IMR-90 (cell line): ENCODE data around the gene DDX52. TPM values are rescaled to one million over a fixed set of nuclear protein-coding genes. Genes with fewer than 3 reads are reported as not detected.

Source experiments
- ATAC-seq: fragments of 200-7000 bp; cut with Tn5 transposase; 2 replicates; pipeline ENCODE4 v1.9.1; 2020; ENCODE audit warnings: low read depth, mild to moderate bottlenecking, moderate library complexity
- BruUV-seq: library from RNA; stranded (reverse); fragments of 400-500 nt; replicated peaks from 2 replicates; lab custom pipeline; 2021; lab: Mats Ljungman, UMichigan
- CTCF ChIA-PET: fragments of 300-600 bp; formaldehyde crosslinking; extraction: SDS; loops from one replicate; lab custom pipeline; 2021; ENCODE audit warnings: antibody characterized with exemption; lab: Yijun Ruan, JAX
- POLR2A ChIA-PET: fragments of 300-600 bp; sonication (Branson Sonifier 250); formaldehyde crosslinking; loops from one replicate; lab custom pipeline; 2022; ENCODE audit warnings: antibody characterized with exemption; ENCODE audit not compliant: unreplicated experiment; lab: Charles Lee
- DNase-seq: peaks from one replicate; pipeline ENCODE4 v3.0.0; 2013
- H2AFZ ChIP-seq: replicated peaks from 2 replicates; pipeline ENCODE3; 2013; ENCODE audit warnings: low read length, mild to moderate bottlenecking; ENCODE audit not compliant: poor library complexity
- H2AK5ac ChIP-seq: 2 replicates; pipeline ENCODE4 v1.6.1; 2013; ENCODE audit warnings: low read depth, low read length, inconsistent platforms
- H2AK9ac ChIP-seq: replicated peaks from 2 replicates; pipeline ENCODE3; 2013; ENCODE audit warnings: mild to moderate bottlenecking, low read depth, low read length, moderate library complexity; ENCODE audit not compliant: poor library complexity
- H2BK120ac ChIP-seq: 2 replicates; pipeline ENCODE4 v1.6.1; 2013; ENCODE audit warnings: low read depth, low read length, inconsistent platforms
- H2BK15ac ChIP-seq: 3 replicates; pipeline ENCODE4 v1.6.1; 2013; ENCODE audit warnings: low read depth, low read length, inconsistent platforms
- H2BK20ac ChIP-seq: 2 replicates; pipeline ENCODE4 v1.6.1; 2013; ENCODE audit warnings: low read depth, mild to moderate bottlenecking, inconsistent platforms, low read length, moderate library complexity
- H2BK5ac ChIP-seq: 2 replicates; pipeline ENCODE4 v1.6.1; 2013; ENCODE audit warnings: mild to moderate bottlenecking, low read depth, low read length, inconsistent platforms; ENCODE audit not compliant: poor library complexity, severe bottlenecking
- H3K14ac ChIP-seq: replicated peaks from 2 replicates; pipeline ENCODE4 v1.6.1; 2013; ENCODE audit warnings: low read depth, low read length, inconsistent platforms
- H3K18ac ChIP-seq: 2 replicates; pipeline ENCODE4 v1.6.1; 2013; ENCODE audit warnings: low read depth, low read length, control low read depth
- H3K23ac ChIP-seq: 2 replicates; pipeline ENCODE4 v1.6.1; 2013; ENCODE audit warnings: low read depth, low read length, inconsistent platforms
- H3K27ac ChIP-seq: 2 replicates; pipeline ENCODE4 v1.5.1; 2013; ENCODE audit warnings: mild to moderate bottlenecking, control low read depth, low read length; ENCODE audit not compliant: insufficient read depth
- H3K27me3 ChIP-seq: 2 replicates; pipeline ENCODE4 v1.6.1; 2013; ENCODE audit warnings: low read length; ENCODE audit not compliant: control insufficient read depth, insufficient read depth
- H3K36me3 ChIP-seq: 2 replicates; pipeline ENCODE4 v1.6.1; 2013; ENCODE audit warnings: low read length, mixed read lengths; ENCODE audit not compliant: control insufficient read depth, insufficient read depth
- H3K4ac ChIP-seq: 2 replicates; pipeline ENCODE4 v1.6.1; 2013; ENCODE audit warnings: low read depth, low read length, inconsistent platforms
- H3K4me1 ChIP-seq: 2 replicates; pipeline ENCODE4 v1.6.1; 2013; ENCODE audit warnings: low read length, mixed read lengths; ENCODE audit not compliant: control insufficient read depth, insufficient read depth
- H3K4me2 ChIP-seq: 2 replicates; pipeline ENCODE4 v1.6.1; 2013; ENCODE audit warnings: low read depth, mild to moderate bottlenecking, control low read depth, low read length, moderate library complexity
- H3K4me3 ChIP-seq: 2 replicates; pipeline ENCODE4 v1.5.1; 2013; ENCODE audit warnings: low read depth, mild to moderate bottlenecking, control low read depth, low read length, moderate library complexity; ENCODE audit not compliant: insufficient read depth
- H3K56ac ChIP-seq: 2 replicates; pipeline ENCODE4 v1.6.1; 2013; ENCODE audit warnings: low read length, inconsistent platforms; ENCODE audit not compliant: insufficient read depth; ENCODE audit errors: extremely low read depth
- H3K79me1 ChIP-seq, 2 experiments: 2 replicates each; pipeline ENCODE4 v1.6.1; 2013; ENCODE audit warnings: low read length in 2 of 2, inconsistent platforms in 1 of 2, low read depth in 1 of 2
- H3K9ac ChIP-seq: 2 replicates; pipeline ENCODE4 v1.6.1; 2013; ENCODE audit warnings: low read depth, low read length, control low read depth
- H3K9me1 ChIP-seq: 2 replicates; pipeline ENCODE4 v1.6.1; 2013; ENCODE audit warnings: low read length, inconsistent platforms; ENCODE audit not compliant: insufficient read depth
- H3K9me3 ChIP-seq: 2 replicates; pipeline ENCODE4 v1.6.1; 2013; ENCODE audit warnings: low read length; ENCODE audit not compliant: control insufficient read depth, insufficient read depth
- H4K20me1 ChIP-seq: 2 replicates; pipeline ENCODE4 v1.6.1; 2013; ENCODE audit warnings: low read length, inconsistent platforms; ENCODE audit not compliant: insufficient read depth
- H4K5ac ChIP-seq: 2 replicates; pipeline ENCODE4 v1.6.1; 2013; ENCODE audit warnings: mild to moderate bottlenecking, low read depth, low read length, control low read depth
- H4K8ac ChIP-seq, 2 experiments: 2 replicates each; pipeline ENCODE4 v1.6.1; 2013; ENCODE audit warnings: low read depth in 2 of 2, low read length in 2 of 2, control low read depth in 1 of 2, inconsistent platforms in 1 of 2
- H4K91ac ChIP-seq: 2 replicates; pipeline ENCODE4 v1.6.1; 2013; ENCODE audit warnings: low read depth, low read length, inconsistent platforms; ENCODE audit not compliant: insufficient read depth
- BHLHE40 ChIP-seq: fragments of 150-350 bp; IDR thresholded peaks from 2 replicates; pipeline ENCODE4 v1.6.1; 2016; ENCODE audit warnings: mild to moderate bottlenecking, low read depth, low read length
- CTCF ChIP-seq: conservative IDR thresholded peaks from 2 replicates; pipeline ENCODE4 v1.5.1; 2012; ENCODE audit warnings: mild to moderate bottlenecking, low read depth, low read length, improper control_type of control experiment
- MAFK ChIP-seq: IDR thresholded peaks from 2 replicates; pipeline ENCODE4 v1.6.1; 2012; ENCODE audit warnings: low read depth, low read length, improper control_type of control experiment
- whole genome bisulfite sequencing, 2 experiments: methylation state at CpG; one replicate each; pipeline versions ENCODE4 v1.1.5 to v1.1.7; 2013; ENCODE audit warnings: missing lambda C conversion rate in 2 of 2; ENCODE audit not compliant: insufficient read length in 1 of 2; ENCODE audit errors: extremely low coverage in 2 of 2; 5-methylcytosine and 5-hydroxymethylcytosine counted together
- dilution Hi-C: fragments of 300-500 bp; cut with HindIII; formaldehyde crosslinking; loops from one replicate; pipeline ENCODE4 v1.14.3; 2018; ENCODE audit warnings: low sequenced_read_pairs; ENCODE audit not compliant: unreplicated experiment
- in situ Hi-C: fragments of 300-500 bp; cut with MboI; formaldehyde crosslinking; loops from 3 replicates; pipeline ENCODE4 v1.14.3; 2019; ENCODE audit warnings: low sequenced_read_pairs, inconsistent platforms, mixed read lengths
- intact Hi-C: fragments of 100-400 bp; cut with micrococcal nuclease; formaldehyde crosslinking; loops from 2 replicates; pipeline ENCODE4 v1.10.0; 2022
- polyA plus RNA-seq, 3 experiments: library from polyadenylated mRNA; depleted of rRNA; stranded (reverse); fragments of >200 nt; gene quantifications; 2 replicates each; pipeline ENCODE4 v1.2.3, GENCODE V29; 2012; ENCODE audit warnings: low replicate concordance in 1 of 3
- total RNA-seq: library from RNA; depleted of rRNA; stranded (reverse); fragments of >200 nt; gene quantifications from 2 replicates; pipeline ENCODE4 v1.2.3, GENCODE V29; 2012

DDX52 gene
- total and polyA plus RNA-seq, 2 of the 4 experiments (the other 2 are of a cell fraction) = 12.5 to 26.7 TPM

GRCh38 chr17:37683454-37683984 lies 40.3 kb upstream of the DDX52 start:
- no peak overlapping the region for H4K91ac ChIP-seq
- 80% methylated on average over 2 of the region's 9 CpGs; no CpG with 5 or more reads in 1 of the 2 experiments for WGBS, 2 experiments
- H4K5ac ChIP-seq = no peak overlapping the region
- ATAC-seq = no peak
- in situ Hi-C loops (no loop called here), dilution Hi-C loops (no loop called here), intact Hi-C loops (no loop called here)
- no peak overlapping the region for H3K23ac ChIP-seq
- POLR2A ChIA-PET = no interaction called here
- no peak overlapping the region for H3K27ac ChIP-seq
- no peak overlapping the region for H3K56ac ChIP-seq
- CTCF ChIA-PET = no interaction called here
- no peak overlapping the region for H3K4ac ChIP-seq
- no peak overlapping the region for H4K8ac ChIP-seq
- no peak overlapping the region for H3K4me2 ChIP-seq
- TF ChIP-seq CTCF (no peak), MAFK (no peak), BHLHE40 (peak; percentile 4; the same call in 1 of the 2 replicates)
- H3K18ac ChIP-seq = no peak overlapping the region
- no peak overlapping the region for H2AK9ac ChIP-seq
- no peak overlapping the region for H3K9ac ChIP-seq
- no peaks in the 10 kb centered on the region for H3K36me3 ChIP-seq
- 0 out of 2 replicates have a peak, but pooled peaks cover 2% of the 10 kb centered on the region for H3K9me3 ChIP-seq
- H2AFZ ChIP-seq = no peak overlapping the region
- H3K4me3 ChIP-seq = no peak overlapping the region
- BruUV-seq = no TSS peak
- peaks cover 10% of the 10 kb centered on the region for H3K27me3 ChIP-seq
- no peak overlapping the region for H2AK5ac ChIP-seq
- no peaks in the 10 kb centered on the region for H3K79me1 ChIP-seq
- no peaks in the 10 kb centered on the region for H3K4me1 ChIP-seq
- H3K14ac ChIP-seq = no peak overlapping the region
- no peak overlapping the region for H2BK20ac ChIP-seq
- no peak overlapping the region for H2BK15ac ChIP-seq
- no peaks in the 10 kb centered on the region for H3K9me1 ChIP-seq
- no peak for DNase-seq
- no peaks in the 10 kb centered on the region for H4K20me1 ChIP-seq
- no peak overlapping the region for H2BK120ac ChIP-seq
- H2BK5ac ChIP-seq = no peak overlapping the region
